Activated effector memory CD4-positive, alpha-beta T cell treated with Interleukin-2 at 50 U/mL for 16 hours (primary cell): Measurements from ENCODE around the gene ME3.
A peak's percentile ranks its signal among the peaks of the same experiment; 100 is the strongest.

Experiments used
- DNase-seq: peaks from one replicate; pipeline ENCODE4 v3.0.0-alpha.2; 2020

The ME3 gene

DNA sequence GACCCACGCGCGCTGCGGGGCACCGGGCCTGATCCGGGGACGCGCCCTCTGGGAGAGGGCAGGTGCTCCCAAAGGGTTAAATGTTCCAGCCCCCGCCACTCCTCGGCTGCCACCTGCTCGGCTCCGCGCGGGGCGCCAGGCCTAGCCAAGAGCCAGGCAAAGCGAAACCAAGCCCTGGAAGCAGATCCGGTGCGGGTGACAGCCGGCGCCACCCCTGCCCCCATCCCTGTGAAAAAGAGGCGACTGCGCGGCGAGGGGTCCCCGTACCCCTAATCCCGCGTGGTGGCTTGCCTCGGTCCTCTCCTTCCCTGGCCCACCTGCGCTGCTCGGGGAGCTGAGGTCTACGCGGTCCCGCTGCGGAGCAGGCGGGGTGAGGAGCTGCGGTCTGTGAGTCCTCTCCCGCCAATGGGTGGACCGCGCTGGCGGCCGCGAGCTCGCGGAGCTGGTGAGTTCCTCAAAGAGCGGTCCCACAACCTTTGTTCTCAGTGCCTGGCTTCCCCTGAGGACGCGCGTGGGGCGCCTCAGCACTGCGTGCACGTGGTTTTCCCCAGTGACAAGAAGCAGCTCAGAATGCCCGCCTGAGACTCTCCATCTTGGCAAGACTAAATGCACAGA, at the start of gene ME3:
Gene ME3 (minus strand): TSS at position 610 of the 615 bp plus-strand sequence.
- peak; percentile 7 for DNase-seq

DNA sequence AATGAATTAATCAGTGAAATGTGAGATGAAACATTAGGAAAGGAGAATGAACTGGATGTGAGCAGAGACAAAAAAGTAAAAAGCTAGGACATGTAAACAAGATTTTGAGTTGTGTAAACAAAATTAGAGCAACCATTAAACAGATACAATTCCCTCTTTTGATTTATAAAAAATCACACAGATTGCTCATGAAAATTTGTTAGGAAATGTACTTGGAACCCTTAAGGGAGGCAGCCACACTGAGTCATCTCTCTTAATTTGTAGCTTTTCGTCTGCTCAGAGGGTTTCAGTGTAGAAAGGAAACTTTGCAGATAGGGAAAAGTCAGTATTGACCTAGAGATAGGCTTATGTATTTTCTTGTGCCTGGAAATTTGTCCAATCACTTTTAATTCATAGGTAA, 49.6 kb upstream of the ME3 start:
- DNase-seq: no peak

DNA sequence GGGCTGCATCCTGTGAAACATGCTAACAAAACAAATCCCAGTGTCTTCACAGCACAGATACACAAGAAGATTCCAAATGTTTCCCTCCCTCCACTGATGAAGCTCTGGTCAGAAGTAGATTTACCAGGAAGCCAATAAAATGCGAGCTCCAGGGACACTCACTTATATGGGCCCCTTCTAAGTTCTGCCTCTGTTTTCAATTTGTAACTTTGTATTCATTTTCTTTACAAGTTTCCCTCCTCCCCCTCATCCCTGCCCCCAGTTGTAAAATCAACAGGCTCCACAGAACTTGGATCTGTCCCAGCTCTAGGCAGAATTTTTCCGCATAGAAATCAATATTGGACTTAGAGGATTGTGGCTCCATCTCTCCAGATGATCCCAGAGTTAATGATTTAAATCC, 48.1 kb upstream of the ME3 start:
- no peak for DNase-seq

DNA sequence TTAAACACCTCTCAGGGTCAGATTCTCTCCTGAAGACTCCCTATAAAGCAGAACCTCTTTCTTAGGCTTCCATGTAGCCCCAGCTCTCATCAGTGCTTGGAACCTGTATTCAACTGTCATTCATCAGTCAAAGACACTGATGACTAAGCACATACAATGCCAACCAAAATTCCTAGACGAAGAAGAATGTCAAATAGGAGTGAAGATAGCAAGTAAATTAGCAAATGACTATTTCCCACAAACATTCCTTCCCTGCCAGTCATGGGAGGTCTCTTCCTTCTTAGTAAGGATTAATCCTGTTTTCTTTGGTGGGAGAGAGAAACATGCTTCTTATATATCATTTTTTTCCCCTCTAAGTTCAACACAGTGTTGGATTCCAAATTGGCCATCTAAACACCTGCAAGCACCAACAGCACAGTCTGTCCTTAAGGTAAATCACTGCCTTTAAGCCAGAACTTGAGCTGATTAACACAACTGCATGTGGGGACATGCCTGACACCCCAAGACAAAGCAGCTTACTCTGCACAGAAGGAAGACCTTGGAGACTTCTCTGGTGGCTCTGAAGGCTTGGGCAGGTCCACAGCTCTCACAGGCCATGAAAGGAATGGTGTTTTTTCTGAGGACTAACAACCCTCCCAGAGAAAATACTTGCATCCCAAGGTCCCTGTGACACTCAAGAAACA, 47.5 kb upstream of the ME3 start:
- DNase-seq: no peak

DNA sequence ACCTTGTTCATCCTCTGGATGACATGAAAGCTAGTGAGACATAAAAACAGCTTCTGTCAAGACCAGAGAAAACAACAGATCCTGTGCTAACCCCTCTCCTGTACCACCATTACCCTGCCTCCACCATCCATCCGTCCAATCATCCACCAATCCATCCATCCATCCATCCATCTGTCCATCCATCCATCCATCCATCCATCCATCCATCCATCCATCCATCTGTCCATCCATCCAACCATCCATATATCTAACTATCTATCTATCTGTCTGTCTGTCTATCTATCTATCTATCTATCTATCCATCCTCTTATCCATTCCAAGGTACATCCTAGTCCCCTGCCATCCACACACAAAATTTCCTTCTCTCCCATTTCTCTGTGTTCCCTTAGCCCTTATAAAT, 46.6 kb upstream of the ME3 start:
- DNase-seq: no peak

DNA sequence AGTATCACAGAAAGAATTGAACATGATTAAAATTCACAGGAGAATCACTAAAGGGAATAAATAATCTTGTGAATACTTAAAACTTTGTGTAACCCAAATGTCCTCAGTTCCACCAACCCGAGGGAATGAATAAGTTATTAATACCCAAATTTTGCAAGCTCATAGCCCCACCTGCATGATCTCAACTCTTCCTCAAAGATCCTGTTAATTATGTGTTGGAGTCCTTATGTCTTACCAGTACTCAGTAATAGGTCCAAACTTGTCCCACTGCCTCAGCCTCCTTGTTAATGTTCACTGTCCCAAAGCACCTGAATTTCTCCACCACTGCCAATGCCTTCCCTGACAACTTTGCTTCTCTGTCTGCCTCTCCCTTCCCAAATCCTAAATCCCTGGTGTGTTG, 46.1 kb upstream of the ME3 start:
- DNase-seq: no peak

DNA sequence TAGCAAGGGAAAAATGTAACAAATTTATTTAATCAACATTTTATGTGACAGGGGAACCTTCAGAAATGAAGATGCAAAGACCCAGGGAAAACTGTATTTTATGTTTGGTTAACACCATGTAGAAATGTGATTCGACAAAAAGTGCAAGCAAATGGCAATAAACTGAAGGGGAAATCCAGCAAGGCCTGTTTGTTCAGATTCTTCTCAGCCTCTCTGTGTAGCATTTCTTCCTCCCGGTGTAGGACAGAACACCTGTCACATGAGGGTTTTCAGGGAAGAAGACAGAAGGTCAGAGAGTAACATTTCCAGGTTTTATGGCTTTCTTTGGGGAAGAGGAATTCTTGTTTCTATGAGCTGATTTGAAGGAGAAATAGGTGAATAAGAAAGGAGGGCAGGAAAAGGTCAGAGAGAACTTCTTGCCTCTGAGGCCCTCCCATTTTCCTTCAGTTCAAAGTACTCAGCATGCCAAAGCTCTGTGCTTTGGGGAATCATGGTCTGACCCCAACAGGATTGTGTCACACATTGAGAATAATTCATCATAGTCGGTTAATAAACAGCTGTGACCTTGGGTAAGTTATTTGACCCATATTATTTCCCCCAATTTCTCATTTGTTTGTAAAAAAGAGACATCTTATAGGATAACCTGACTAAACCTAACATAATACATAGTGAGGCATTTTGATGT, 45.5 kb upstream of the ME3 start:
- no peak for DNase-seq

DNA sequence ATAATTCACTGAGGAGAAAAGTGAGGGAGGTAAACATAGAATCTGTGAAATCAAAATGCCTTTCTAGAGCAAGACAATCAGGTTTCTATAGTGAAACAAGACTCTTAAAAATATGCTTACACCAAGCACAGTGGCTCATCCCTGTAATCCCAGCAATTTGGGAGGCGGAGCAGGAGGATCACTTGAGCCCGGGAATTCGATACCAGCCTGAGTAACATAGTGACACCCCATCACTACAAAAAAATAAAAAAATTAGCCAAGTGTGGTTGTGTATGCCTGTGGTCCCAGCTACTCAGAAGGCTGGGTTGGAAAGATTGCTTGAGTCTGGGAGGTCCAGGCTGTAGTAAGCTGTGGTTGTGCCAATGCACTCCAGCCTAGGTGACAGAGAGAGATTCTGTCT, 43.2 kb upstream of the ME3 start:
- DNase-seq: no peak

DNA sequence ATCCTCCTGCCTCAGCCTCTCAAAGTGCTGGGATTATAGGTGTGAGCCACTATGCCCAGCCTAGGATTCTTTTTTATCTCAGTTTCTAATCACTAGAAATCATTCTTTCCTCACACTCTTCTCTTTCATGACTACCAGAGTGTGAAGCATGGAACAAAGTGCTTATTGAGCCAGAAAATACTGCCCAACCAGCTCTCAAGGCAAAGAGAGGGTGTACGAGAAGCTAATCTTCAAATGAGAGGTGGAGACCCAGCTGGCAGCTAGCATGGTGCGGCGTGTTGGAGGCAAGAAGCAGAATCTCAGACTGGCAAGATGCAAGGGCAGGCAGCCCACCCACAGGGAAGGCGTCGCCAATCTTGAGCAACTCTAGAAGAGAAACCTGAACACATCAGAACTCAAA, 41.1 kb upstream of the ME3 start:
- no peak for DNase-seq

DNA sequence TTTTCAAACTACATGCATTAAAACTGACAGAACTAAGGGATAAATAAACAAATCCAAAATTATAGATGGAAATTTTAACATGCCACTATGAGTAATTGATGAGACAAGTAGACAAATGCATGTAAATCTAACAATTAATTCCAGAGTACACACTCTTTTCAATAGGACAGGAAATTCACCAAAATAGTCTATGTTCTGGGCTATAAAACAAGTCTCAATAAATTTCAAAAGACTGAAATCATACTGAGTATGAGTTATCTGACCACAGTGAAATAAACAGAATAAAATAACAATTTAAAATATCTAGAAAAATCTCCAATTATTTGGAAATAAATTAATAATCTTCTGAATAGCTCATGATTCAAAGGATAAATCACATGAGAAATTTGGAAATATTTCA, 38.5 kb upstream of the ME3 start:
- DNase-seq: no peak

DNA sequence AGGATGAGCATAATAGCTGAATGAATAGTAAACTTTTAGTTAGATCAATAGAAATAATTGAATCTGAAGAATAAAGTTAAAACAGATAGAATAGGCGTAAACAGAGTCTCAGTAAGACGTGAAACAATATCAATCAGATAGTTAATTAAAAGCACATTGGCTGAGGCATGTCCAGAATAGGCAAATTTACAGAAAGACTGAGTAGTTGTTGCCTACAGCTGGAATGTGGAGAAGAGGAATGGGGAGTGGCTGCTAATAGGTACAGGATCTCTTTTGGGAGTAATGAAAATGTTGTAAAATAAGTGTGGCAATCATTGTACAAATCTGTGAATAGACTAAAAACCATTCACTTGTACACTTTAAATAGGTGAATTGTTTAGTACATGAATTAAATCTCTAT, 36.3 kb upstream of the ME3 start:
- no peak for DNase-seq

DNA sequence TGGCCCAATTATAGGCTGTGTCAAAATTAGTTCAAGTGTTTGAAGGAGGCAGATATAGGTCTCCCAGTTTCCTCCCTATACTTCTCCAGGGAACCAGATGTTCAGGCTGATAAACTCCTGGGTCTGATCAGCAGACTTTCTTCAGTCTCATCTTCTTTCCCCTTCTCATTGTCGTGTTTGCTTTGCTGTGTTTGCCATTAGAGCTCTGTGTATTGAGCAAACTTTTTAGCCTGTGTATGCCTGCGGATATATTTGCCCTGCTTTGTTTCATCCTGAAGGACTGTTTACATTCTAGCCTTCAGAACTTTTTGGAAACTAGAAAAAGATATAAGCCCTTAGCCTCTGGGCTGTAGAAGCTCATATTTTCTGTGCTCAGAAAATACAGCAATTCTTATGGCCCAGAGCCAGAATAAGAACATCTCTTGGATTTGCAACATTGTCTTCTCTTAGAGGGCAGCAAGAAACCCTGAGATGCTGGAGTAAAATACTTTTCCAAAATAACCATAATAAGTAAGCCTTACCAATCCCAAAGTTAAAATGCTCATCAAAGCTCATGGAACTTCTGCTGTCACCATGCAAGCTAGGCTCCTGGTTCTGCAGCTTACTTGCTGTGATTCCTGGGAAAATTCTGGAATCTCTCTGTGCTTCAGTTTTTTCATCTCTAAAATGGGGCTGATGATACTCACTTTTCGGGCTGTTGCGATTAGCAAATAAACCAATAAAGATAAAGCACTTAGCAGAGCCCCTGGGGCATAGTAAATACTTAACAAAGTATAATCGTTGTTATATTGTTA, 34.1 kb upstream of the ME3 start:
- DNase-seq: no peak

DNA sequence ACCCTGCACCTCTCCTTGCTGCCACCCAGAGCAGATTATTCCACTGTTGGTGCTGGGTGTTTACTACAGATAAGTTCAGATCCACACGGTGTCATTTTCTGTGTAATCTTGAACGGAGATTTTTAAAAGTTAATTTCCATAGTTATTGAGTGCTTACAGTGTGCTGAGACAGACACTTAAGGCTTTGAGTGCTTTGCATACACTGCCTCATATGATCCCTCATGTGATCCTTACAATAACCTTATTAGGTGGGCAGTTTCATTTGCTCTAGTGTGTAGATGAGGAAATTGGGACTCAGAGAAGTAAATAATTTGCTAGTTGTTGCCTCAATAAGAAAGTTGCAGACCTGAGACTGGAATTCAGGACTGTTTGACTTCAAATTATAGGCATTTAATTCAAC, 32.3 kb upstream of the ME3 start:
- no peak for DNase-seq

DNA sequence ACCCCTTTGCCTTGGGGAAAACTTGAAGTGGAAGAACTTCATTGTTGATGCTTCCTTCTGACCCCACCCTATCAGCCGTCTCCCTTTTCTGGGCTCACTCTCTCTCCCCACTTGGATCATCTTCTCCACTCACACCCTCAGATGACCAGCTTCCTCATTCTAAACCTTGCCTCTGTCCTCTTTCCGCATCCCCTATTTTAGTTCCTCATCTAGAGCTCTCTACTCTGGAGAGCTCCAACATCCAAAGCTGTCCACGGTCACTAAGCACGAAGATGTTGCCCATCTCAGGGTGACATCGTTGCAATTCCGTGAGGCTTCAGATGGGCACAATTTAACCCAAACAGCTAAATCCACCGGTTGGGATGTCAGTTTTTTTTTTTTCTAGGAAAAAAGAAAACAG, 31.6 kb upstream of the ME3 start:
- no peak for DNase-seq

DNA sequence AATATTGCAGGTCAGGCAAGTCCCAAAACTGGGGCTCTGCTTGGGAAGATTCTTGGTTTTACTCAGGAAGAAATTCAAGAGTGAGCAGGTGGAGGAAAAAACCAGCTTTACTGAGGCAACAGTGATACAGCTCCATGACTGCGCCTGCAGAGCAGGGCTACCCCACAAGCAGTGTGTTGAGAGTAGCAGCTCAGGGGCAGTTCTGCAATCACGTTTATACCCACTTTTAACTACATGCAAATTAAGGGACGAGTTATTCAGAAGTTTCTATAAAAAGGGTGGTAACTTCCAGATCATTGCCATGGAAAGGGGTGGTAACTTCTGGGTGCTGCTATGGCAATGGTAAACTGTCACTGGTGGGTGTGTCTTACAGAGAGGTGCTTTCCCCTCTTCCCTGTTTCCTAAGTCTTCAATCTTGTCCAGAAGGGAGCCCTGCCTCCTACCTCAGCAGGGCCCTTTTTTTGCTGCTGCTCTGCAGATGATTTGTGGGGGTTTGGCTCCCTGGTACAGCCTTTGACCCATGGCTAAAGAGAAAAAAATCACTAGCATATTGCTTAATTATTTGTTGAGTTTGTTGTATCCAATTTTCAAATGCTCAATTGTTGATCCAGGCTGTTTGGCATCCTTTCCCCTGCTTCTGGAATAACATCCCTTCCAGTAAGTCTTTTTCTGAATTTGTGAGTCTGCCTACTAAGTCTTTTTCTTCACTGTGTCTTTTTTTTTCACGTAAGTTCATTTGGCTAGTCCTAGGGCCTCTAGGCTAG, 30.0 kb upstream of the ME3 start:
- no peak for DNase-seq

DNA sequence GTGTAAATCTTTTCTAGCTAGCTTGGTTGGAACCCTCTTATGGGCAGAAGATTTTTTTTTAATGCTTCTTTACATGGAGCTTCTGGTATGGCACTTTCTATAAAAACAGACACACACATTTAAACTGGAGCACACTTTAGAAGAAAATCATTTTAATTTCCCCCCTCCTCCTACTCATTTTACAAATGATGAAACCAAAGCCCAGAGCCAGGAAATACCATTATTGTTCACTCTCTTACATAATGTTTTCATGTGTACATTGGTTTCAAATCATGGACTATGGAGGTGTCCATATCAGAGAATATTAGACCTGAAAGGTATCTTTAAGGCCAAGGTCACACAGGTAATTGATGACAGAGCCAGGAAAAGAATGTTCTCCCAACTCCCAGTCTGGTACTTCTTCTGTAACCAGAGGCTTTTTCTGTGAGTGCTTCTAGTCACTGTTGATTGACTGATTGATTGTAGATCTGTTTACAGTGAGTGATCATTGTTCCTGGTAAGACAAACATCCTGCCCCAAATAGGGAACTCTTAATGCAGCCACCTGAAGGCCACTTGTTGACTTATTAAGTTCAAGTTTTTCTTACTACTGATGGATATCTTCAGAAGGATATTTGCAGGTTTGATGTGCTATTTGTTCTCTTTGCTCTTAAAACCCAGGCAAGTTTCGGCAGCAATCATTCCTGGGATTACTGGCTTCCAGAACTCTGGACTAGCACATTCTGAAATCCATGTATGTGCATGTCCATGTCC, 26.8 kb upstream of the ME3 start:
- DNase-seq: no peak

DNA sequence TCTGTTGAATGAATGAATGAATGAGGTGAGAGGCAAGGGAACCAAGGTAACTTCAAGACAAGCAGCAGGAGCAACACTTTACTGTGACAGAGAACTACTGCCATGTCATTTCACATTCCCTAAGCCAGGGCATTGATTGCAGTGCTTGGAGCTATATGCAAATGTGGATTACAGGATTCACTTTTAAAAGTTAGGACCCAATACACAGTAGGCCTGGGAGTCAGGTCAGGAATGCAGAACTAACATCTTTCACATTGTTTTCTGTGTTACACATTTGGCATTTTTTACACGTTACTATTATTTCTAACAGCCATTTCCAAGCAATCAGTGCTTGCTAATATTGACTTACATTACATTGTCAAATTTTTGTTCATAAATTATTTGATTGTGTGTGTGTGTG, 26.2 kb upstream of the ME3 start:
- DNase-seq: no peak

DNA sequence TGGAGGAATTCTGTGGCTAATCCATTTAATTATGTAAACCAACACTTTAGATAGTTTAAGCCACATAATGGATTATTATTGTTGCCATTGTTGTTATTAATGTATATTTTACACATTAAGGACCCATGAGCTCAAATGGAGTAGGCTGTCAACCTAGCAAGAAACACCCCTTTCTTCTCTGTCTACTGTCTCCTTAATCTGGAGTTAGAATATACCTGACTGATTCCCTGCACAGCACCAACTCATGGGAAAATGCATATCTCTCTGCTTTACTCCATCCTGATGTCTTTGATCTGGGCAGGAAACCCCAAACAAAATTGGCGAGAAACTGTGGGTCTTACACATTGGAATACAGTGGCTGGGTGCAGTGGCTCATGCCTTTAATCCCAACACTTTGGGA, 24.0 kb upstream of the ME3 start:
- no peak for DNase-seq

DNA sequence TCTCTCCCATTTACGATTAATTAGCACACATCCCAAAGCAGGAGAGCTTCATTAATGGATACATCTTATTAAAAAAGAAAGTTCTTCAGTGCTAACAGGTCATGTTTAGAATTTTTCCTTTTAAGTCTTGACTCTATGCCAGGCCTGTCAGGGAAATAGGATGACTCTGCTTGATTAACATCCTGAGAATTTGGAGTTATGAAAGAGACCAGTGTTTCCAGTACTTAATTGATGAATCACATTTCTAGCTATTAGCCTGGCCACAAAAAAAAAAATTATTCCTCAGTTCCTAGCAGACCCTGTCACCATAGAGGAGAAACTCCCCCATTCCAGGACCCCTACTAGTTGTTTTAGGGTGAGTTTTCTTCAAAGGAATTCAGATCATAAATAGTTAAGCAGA, 23.6 kb upstream of the ME3 start:
- DNase-seq: no peak

DNA sequence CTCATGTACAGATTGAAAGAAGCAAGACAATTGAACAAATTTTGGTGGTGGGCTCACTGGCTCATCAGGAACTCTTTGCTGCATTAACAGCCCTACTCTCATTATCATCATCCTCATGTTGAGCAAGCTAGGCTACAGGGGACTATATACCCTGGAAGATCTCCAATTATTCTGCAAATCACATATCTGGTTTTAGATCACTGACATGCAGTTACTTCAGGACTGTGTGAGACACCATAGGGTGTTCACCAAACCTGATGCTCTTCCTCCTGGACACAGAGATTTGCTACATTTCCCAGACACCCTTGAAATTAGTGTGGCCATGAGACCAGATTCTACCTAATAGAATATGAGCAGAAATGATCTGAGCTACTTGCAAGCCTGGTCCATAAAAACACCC, 23.0 kb upstream of the ME3 start:
- DNase-seq: no peak

DNA sequence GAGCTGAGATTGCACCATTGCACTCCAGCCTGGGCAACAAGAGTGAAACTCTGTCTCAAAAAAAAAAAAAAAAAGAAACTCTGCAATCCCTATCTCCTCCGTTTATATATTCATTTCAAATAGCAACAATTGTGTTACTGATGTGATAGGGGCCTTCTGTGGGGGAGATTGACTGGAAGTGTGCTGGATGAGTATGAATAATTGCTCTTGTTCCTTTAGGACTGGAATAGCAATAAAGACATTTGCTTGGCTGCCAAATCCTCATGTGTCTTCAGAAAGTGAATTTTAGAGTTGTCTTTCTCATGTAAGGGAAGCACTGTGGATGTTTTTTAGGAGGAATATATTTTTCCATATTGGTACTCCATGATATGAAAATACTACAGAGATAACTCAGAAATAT, 21.1 kb upstream of the ME3 start:
- no peak for DNase-seq

DNA sequence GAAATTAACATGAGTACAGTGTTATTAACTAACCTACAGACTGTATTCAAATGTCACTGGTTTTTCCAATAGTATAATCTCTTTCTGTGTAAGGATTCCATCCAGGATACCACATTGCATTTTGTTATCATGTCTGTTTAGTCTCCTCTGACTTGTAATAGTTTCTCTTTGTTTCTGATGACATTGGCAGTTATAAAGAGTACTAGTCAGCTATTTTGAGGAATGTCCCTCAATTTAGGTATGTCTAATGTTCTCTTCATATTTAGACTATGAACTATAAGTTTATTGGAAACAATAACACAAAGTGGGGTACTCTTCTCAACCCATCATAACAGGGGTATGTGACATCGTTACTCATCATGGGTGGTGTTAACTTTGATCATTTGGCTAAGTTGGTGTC, 20.3 kb upstream of the ME3 start:
- no peak for DNase-seq
